ENCODE data around the gene KSR1.

Gene KSR1

GRCh38 chr17:27575096-27575911 lies 119.1 kb downstream of the KSR1 start:
- DNase-seq, result no peak

GRCh38 chr17:27575912-27576252 lies 119.6 kb downstream of the KSR1 start:
- DNase-seq, result no peak

DNA sequence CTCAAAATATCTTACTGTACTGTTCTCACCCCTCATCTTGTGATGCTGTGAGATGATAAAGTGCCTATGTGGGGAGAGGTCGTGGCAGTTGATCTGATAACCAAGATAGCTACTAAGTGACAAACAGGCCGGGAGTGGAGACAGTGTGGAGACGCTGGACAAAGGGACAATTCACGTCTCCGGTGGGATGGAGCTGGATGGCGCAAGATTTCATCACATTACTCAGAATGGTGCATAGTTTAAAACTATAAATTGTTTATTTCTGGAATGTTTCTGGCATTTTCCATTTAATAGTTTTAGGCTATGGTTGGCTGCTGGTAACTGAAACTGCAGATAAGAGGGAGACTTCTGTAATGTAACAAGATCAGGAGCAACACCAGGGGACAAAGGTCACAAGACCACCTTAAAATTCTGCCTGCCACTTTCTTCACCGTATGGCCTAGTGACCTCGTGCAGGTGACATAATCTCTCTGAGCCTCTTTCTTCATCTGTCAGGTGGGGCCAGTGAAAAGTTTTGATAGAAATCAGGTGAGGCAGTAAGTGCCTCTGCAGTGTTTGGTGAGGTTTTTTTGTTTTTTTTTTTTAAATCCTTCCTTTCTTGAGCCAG lies 120.3 kb downstream of the KSR1 start:
- no peak for DNase-seq

DNA sequence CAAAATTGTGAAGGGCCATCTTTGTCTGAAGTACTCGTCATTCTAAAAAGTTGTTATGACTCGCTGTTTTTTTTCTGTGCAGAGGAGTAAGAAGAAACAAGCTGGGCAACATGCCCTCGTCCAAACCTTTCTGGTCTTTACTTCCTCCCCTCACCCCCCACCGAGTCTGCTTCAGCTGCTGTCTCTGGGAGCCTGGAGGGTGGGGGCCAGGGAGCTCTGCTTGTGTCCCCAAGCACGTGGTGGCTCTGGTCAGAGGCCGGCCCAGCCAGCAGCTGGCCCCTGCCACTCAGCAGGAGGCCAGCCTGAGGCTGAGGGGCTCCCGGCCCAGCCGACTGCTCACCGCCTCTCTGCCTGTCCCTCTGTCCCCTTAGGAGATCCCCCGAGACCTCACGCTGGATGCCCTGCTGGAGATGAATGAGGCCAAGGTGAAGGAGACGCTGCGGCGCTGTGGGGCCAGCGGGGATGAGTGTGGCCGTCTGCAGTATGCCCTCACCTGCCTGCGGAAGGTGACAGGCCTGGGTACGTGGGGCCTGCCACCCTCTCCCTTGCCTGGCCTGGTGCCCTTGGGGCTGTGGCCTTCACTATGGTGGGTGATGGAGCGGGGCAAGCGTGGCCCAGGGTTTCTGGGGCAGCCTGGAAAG lies 121.0 kb downstream of the KSR1 start:
- DNase-seq, result no peak

GRCh38 chr17:27577884-27578717 lies 121.9 kb downstream of the KSR1 start:
- DNase-seq, result no peak

DNA sequence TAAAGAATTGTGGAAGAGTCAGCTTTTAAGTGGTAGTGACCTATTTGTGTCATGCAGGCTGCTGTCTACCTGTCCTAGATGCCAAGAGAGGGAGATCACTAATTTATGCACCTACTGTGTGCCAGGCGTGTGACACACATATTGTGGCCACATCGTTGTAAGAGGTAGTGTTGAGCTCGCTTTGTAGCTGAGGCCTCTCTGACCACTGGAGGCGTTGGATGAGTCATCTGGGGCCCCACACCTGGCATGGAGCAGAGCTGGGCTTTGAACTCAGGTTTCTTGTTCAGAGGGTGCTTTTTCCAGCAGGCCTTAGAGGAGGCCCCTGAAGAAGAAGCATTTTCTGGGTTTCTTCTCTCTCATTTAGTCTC lies 122.5 kb downstream of the KSR1 start:
- DNase-seq, result no peak

DNA sequence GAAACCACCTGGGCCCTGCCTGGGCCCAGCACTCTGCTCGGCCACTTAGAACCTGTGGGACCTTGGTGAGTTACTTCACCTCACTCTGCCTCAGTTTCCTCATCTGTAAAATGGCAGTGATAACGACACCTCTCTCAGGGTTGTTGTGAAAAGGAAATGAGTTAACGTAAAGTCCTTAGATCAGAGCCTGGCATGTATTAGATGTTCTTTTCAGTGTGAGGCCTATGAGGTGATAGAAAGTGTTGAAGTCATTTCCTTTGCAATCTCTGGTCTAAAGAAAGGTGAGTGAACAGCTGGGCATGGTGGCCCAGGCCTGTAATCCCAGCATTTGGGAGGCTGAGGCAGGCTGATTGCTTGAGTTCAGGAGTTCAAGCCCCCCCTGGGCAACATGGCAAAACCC lies 123.1 kb downstream of the KSR1 start:
- DNase-seq, result no peak

- DNase-seq, result no peak
Measured at GRCh38 chr17:27579897-27580321, 123.7 kb downstream of the KSR1 start.

DNA sequence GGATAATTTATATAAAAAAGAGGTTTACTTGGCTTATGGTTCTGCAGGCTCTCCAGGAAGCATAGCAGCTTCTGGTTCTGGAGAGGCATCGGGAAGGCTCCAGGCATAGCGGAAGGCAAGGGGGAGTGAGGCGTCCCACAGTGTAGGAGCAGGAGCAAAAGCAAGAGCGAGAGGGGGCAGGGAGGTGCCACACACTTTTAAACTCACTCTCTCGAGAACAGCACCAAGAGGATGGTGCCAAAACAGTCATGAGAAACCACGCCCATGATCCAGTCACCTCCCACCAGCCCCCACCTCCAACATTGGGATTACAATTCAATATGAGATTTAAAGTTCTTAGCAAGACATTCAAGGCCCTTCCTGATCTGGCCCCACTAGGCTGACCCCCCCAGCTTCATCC lies 124.8 kb downstream of the KSR1 start:
- DNase-seq, result no peak

DNA sequence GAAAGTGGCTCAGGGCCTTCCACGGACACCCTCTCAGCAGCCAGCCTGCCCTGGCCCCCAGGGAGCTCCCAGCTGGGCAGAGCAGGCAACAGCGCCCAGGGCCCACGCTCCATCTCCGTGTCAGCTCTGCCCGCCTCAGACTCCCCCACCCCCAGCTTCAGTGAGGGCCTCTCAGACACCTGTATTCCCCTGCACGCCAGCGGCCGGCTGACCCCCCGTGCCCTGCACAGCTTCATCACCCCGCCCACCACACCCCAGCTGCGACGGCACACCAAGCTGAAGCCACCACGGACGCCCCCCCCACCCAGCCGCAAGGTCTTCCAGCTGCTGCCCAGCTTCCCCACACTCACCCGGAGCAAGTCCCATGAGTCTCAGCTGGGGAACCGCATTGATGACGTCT lies 126.4 kb downstream of the KSR1 start:
- no peak for DNase-seq

DNA sequence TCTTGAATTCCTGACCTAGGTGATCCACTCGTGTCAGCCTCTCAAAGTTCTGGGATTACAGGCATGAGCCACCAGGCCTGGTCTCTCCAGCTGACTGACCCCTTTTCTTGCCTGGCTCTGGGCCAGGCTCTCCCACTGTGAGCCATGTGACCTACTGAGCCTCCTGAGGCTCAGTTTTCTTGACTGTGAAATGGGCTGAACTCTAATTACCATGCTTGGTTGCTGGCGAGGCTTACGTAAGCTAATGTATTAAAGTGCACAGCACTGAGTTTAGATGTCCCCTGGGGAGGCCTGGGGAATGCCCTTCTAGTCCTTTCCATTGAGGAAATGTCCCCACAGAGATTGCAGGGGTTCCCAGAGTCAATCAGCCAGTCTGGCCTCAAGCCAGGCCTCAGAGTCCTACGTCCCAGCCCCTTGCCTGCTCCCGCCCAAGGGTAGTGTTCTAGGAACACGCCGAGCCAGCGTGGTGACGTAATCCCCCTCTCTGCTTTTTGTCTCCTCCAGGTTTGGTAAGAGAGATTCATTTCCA lies 129.0 kb downstream of the KSR1 start:
- no peak for DNase-seq

- no peak for DNase-seq
Measured at GRCh38 chr17:27585792-27586191, 129.5 kb downstream of the KSR1 start.

GRCh38 chr17:27586203-27586721 lies 130.0 kb downstream of the KSR1 start:
- no peak for DNase-seq

DNA sequence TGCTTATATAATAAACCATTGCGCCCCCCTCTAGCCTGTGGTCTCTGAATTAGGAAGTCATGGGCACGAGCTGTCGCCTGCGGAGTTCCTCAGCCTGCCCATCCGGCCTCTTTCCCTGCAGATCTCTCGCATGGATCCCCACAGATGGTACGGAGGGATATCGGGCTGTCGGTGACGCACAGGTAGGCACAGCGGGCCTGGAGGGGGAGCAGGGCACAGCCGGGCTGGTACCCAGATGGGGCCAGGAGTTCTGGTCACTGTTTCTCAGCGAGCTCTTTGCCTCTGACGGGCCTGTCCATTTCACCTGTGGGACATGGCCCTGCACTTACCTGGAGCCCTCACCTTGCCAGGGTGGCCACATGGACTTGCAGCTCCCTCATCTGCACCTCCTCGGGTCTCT lies 132.1 kb downstream of the KSR1 start:
- DNase-seq, result no peak

- no peak for DNase-seq
Measured at GRCh38 chr17:27590864-27591263, 134.6 kb downstream of the KSR1 start.

- no peak for DNase-seq
Measured at GRCh38 chr17:27591986-27592385, 135.7 kb downstream of the KSR1 start.

- DNase-seq, result no peak
Measured at GRCh38 chr17:27593232-27593856, 137.1 kb downstream of the KSR1 start.

DNA sequence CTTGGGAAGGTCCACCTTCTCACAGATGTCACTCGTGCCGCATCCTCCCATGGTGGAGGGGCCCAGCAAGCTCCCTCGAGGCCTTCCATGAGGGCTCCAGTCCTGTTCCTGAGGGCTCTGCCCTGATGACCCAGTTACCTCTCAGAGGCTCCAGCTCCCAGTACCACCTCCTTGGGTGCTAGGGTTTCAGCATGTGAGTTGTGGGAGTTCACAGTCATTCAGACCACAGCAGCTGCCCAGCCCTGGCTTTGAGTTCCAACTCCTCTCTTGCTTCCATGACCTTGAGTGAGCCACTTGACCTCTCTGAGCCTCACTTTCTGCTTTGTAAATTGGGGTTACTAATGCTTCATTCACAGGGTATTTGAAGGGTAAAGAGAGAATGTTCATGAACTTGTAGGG lies 137.6 kb downstream of the KSR1 start:
- DNase-seq, result no peak

GRCh38 chr17:27595208-27595607 lies 139.0 kb downstream of the KSR1 start:
- DNase-seq, result no peak

DNA sequence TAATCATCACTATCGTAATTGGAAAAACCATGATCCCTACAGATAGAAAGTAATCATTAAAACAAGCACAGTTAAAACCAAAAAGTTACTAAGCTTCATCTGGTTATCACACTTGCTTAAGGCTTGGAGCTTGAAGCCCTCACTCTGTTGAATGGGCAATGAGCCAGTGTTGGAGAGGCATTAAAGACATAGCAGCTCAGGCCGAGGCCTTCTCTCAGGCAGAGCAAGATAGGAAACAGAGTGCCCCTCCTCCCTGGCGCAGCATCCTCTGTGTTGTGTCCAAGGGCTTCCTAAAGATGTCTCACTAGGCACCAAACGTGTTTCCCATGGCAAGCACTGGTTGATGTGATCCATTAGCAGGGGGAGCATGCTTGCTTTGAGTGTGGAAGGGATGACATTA lies 139.8 kb downstream of the KSR1 start:
- no peak for DNase-seq

GRCh38 chr17:27596566-27597187 lies 140.4 kb downstream of the KSR1 start:
- DNase-seq, result no peak

- DNase-seq, result no peak
Measured at GRCh38 chr17:27597188-27597580, 140.9 kb downstream of the KSR1 start.
